Measurements from ENCODE around the gene VPS11. TPM values are rescaled to one million over a fixed set of nuclear protein-coding genes. Genes with fewer than 3 reads are reported as not detected.

The VPS11 gene
- polyA plus RNA-seq, 2 of the 4 experiments (the other 2 are of a cell fraction), result 4.6 to 12.0 TPM

DNA sequence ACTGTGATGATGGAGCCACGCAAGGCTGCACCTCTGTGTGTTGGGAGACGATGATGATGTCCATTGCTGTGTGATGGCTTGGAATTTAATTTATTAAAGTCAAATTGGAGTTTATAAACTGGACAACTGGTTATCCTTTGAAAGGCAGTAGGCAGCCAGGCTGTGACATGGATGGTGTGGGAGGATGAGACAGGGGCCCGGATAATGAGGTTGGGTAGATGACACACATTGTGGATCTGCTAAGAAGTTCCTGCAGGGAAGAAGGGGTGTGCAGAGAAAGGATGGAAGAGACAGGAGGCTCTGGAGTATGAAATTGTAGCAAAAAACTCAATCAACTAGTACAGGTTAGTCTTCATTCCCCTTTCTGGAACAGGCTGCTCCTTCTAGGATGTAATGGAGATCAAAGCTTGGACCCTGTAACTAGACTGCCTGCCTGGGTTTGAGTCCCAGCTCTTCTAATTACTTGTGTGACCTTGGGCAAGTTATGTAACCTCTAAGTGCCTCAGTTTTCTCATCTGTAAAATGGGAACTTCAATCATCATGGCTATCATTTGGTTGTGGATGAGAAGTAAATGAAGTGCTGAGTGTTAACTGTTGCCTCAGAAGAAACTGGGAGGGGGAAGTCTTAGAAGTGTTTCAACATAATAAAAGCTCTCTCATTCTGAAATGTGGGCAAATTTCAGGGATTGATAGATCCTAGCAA lies 49.5 kb downstream of the VPS11 start:
- ChIA-PET POLR2A (no interaction called here), CTCF (interaction anchor here (0.7 to 0.8 kb wide), 2 partner anchors 10 to 80 kb away, joined by 3 read pairs; partner anchors contain the start of gene C2CD2L)
- H3K4me2 ChIP-seq, result no peak overlapping the region
- no peaks in the 10 kb centered on the region for H3K9me3 ChIP-seq
- no peak for DNase-seq (ENCODE audit: low read depth in 1 of 2, low spot score in 1 of 2)
- WGBS (ENCODE audit: missing lambda C conversion rate), result 90% methylated on average over 3 of the region's 3 CpGs
- no peak overlapping the region for H3K4me3 ChIP-seq
- ATAC-seq, result no peak
- FAIRE-seq, result no peak
- H3K27ac ChIP-seq, result no peak overlapping the region
- H3K4me1 ChIP-seq, result peaks cover 5% of the 10 kb centered on the region; the same call in 1 of the 3 replicates
- TF ChIP-seq RNF2 (IDR thresholded peaks at IDR 0.05; ENCODE audit: borderline replicate concordance, low read depth) (no peak), TFCP2L1 (CRISPR knock-in tag; IDR thresholded peaks at IDR 0.05) (no peak), MAZ (IDR thresholded peaks at IDR 0.05; ENCODE audit: borderline replicate concordance, low read depth, low read length) (no peak), HOXB13 (CRISPR knock-in tag; IDR thresholded peaks at IDR 0.05; ENCODE audit: low read depth) (no peak), EHF (CRISPR knock-in tag; IDR thresholded peaks at IDR 0.05) (no peak), POLR2AphosphoS2 (conservative IDR thresholded peaks at IDR 0.05; ENCODE audit: low read length) (no peak), BHLHE40 (IDR thresholded peaks at IDR 0.05; ENCODE audit: low read depth, low read length) (no peak), MAFK (IDR thresholded peaks at IDR 0.05; ENCODE audit: partially characterized antibody) (no peak), CEBPB (IDR thresholded peaks at IDR 0.05) (no peak)
- TF ChIP-seq, protein P1, sequence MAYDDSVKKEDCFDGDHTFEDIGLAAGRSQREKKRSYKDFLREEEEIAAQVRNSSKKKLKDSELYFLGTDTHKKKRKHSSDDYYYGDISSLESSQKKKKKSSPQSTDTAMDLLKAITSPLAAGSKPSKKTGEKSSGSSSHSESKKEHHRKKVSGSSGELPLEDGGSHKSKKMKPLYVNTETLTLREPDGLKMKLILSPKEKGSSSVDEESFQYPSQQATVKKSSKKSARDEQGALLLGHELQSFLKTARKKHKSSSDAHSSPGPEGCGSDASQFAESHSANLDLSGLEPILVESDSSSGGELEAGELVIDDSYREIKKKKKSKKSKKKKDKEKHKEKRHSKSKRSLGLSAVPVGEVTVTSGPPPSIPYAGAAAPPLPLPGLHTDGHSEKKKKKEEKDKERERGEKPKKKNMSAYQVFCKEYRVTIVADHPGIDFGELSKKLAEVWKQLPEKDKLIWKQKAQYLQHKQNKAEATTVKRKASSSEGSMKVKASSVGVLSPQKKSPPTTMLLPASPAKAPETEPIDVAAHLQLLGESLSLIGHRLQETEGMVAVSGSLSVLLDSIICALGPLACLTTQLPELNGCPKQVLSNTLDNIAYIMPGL (CRISPR knock-in tag; IDR thresholded peaks at IDR 0.05; ENCODE audit: borderline replicate concordance), result no peak

DNA sequence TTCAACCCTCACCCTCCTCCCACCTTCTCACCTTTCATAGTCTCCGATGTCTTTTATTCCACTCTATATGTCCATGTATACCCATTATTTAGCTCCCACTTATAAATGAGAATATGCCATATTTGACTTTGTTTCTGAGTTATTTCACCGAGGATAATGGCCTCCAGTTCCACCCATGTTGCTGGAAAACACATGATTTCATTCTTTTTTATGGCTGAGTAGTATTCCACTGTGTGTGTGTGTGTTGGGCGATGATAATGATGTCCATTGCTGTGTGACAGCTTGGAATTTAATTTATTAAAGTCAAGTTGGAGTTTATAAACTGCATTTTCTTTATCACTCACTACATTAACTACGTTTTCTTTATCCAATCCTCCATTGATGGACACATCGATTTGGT lies 50.6 kb downstream of the VPS11 start:
- Histone ChIP-seq H3K4me3 (no peak overlapping the region), H3K4me2 (no peak overlapping the region), H3K4me1 (peaks cover 10% of the 10 kb centered on the region; the same call in 1 of the 3 replicates), H3K9me3 (no peaks in the 10 kb centered on the region), H3K27ac (no peak overlapping the region)
- CTCF ChIA-PET, result interaction anchor here (1.2 kb wide), 1 partner anchor 23 kb away, joined by 4 read pairs; a partner anchor contains a TSS
- no peak for TF ChIP-seq TFCP2L1 (CRISPR knock-in tag; IDR thresholded peaks at IDR 0.05)
- no peak for TF ChIP-seq RNF2 (IDR thresholded peaks at IDR 0.05; ENCODE audit: borderline replicate concordance, low read depth)
- TF ChIP-seq, protein P2, sequence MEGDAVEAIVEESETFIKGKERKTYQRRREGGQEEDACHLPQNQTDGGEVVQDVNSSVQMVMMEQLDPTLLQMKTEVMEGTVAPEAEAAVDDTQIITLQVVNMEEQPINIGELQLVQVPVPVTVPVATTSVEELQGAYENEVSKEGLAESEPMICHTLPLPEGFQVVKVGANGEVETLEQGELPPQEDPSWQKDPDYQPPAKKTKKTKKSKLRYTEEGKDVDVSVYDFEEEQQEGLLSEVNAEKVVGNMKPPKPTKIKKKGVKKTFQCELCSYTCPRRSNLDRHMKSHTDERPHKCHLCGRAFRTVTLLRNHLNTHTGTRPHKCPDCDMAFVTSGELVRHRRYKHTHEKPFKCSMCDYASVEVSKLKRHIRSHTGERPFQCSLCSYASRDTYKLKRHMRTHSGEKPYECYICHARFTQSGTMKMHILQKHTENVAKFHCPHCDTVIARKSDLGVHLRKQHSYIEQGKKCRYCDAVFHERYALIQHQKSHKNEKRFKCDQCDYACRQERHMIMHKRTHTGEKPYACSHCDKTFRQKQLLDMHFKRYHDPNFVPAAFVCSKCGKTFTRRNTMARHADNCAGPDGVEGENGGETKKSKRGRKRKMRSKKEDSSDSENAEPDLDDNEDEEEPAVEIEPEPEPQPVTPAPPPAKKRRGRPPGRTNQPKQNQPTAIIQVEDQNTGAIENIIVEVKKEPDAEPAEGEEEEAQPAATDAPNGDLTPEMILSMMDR (IDR thresholded peaks at IDR 0.05), result no peak
- TF ChIP-seq, protein P3, sequence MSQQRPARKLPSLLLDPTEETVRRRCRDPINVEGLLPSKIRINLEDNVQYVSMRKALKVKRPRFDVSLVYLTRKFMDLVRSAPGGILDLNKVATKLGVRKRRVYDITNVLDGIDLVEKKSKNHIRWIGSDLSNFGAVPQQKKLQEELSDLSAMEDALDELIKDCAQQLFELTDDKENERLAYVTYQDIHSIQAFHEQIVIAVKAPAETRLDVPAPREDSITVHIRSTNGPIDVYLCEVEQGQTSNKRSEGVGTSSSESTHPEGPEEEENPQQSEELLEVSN (IDR thresholded peaks at IDR 0.05; ENCODE audit: borderline replicate concordance, low read depth), result no peak
- TF ChIP-seq KDM1A (IDR thresholded peaks at IDR 0.05; ENCODE audit: low read depth), result no peak
- no peak for TF ChIP-seq ZC3H11A (IDR thresholded peaks at IDR 0.05)
- TF ChIP-seq, protein P4, sequence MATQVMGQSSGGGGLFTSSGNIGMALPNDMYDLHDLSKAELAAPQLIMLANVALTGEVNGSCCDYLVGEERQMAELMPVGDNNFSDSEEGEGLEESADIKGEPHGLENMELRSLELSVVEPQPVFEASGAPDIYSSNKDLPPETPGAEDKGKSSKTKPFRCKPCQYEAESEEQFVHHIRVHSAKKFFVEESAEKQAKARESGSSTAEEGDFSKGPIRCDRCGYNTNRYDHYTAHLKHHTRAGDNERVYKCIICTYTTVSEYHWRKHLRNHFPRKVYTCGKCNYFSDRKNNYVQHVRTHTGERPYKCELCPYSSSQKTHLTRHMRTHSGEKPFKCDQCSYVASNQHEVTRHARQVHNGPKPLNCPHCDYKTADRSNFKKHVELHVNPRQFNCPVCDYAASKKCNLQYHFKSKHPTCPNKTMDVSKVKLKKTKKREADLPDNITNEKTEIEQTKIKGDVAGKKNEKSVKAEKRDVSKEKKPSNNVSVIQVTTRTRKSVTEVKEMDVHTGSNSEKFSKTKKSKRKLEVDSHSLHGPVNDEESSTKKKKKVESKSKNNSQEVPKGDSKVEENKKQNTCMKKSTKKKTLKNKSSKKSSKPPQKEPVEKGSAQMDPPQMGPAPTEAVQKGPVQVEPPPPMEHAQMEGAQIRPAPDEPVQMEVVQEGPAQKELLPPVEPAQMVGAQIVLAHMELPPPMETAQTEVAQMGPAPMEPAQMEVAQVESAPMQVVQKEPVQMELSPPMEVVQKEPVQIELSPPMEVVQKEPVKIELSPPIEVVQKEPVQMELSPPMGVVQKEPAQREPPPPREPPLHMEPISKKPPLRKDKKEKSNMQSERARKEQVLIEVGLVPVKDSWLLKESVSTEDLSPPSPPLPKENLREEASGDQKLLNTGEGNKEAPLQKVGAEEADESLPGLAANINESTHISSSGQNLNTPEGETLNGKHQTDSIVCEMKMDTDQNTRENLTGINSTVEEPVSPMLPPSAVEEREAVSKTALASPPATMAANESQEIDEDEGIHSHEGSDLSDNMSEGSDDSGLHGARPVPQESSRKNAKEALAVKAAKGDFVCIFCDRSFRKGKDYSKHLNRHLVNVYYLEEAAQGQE (IDR thresholded peaks at IDR 0.05), result no peak
- POLR2A ChIA-PET, result no interaction called here
- WGBS (ENCODE audit: missing lambda C conversion rate), result 72% methylated on average over 5 of the region's 5 CpGs
- DNase-seq (ENCODE audit: low read depth in 1 of 2, low spot score in 1 of 2) (no peak), ATAC-seq (no peak), FAIRE-seq (no peak)
